CD4-positive, alpha-beta T cell treated with Interleukin-12 subunit alpha and Interleukin-12 subunit beta, for 1 hour (primary cell): ENCODE measurements around the gene AKAP6.

ENCODE experiments used
- DNase-seq: peaks from one replicate; pipeline ENCODE4 v3.0.0-alpha.2; 2020

AKAP6 gene

DNA sequence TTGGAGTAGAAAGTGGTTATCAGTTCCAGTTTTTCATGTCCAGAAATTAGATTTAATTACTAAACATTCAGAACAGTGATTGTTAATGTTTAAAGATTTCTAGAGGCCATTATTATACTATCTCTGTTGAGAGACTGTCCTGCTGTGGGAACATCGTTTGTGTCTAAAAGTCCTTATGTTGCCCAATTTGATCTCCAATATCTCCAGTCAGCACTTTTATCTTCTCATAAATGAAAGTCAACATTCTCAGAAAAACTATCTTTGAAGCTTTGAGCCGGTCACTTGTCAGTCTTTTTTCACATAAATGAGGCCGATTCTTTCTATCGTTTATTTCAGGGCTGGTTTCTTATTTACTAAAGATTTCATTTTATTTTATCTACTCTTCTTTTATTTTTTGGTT, 518.8 kb downstream of the AKAP6 start:
- DNase-seq: no peak

DNA sequence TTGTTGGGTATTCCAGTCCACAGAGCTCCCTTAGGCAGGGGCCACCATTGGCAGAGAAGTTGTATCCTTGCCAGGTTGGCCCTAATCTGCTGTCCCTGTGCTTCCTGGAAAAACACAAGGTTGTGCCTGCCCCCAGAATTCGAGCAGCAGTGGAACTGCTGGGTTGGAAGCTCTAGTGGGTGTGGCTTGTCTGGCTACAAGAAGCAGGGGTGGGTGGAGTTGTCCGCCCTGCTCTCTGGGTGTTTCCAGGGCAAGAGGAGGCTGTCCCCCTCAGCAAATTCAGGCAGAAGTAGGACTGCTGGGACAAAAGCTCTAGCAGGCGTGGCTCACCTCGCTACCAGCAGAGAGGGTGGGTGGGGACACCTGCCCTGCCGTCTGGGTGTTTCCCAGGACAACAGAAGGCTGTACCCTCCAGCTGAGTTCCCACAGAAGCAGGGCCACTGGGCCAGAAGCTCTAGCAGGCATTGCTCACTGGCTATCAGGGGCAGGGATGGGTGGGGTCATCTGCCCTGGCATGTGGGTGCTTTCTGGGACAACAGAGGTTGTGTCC, 536.8 kb downstream of the AKAP6 start:
- DNase-seq: no peak

DNA sequence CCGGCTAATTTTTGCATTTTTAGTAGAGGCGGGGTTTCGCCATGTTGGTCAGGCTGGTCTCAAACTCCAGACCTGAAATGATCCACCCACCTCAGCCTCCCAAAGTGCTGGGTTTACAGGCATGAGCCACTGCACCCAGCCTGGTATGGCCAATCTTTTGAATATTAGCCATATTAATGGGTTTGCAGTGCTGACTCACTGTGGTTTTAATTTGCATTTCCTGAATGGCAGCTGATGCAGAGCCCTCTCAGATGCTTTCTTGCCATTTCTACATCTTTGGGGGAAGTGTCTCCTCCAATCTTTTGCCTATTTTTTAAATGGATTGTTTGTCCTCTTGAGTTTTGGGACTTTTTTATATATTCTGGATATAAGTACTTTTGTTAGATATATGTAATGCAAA, 554.1 kb downstream of the AKAP6 start:
- DNase-seq: no peak
